SU-DHL-6 (cell line): ENCODE measurements around the gene SETD9.

ENCODE experiments used
- H2AFZ ChIP-seq: fragments of 200-600 bp; sonication (generic); 2 replicates; pipeline ENCODE4 v1.6.1; 2014; ENCODE audit warnings: low read depth, mild to moderate bottlenecking, moderate library complexity, mixed read lengths, antibody characterized with exemption, low read length; ENCODE audit not compliant: severe bottlenecking
- H3F3A ChIP-seq: fragments of 200-600 bp; shearing (Covaris generic); 2 replicates; pipeline ENCODE4 v1.6.0; 2016; ENCODE audit warnings: antibody characterized with exemption, mild to moderate bottlenecking; ENCODE audit not compliant: insufficient read depth
- H3K27ac ChIP-seq: fragments of 200-600 bp; sonication (generic); 2 replicates; pipeline ENCODE4 v1.5.1; 2016; ENCODE audit warnings: low read depth, mild to moderate bottlenecking, low read length, moderate library complexity, mixed read lengths
- H3K27me3 ChIP-seq: fragments of 200-600 bp; sonication (generic), shearing (Covaris generic); 2 replicates; pipeline ENCODE4 v1.6.0; 2014; ENCODE audit warnings: mild to moderate bottlenecking, low read length
- H3K36me3 ChIP-seq: fragments of 200-600 bp; sonication (generic); 2 replicates; pipeline ENCODE4 v1.6.1; 2014; ENCODE audit warnings: mild to moderate bottlenecking, low read length, mixed read lengths
- H3K4me2 ChIP-seq: fragments of 300-600, 200-600 bp; shearing (Covaris generic), sonication (generic); 2 replicates; pipeline ENCODE4 v1.6.0; 2014; ENCODE audit warnings: low read length, low read depth, mild to moderate bottlenecking; ENCODE audit not compliant: poor library complexity, severe bottlenecking
- H3K4me3 ChIP-seq: fragments of 200-600 bp; sonication (generic); 2 replicates; pipeline ENCODE4 v1.5.1; 2014; ENCODE audit warnings: antibody characterized with exemption, low read length, mild to moderate bottlenecking, mixed read lengths; ENCODE audit not compliant: insufficient read depth, poor library complexity, severe bottlenecking
- H3K79me2 ChIP-seq: fragments of 200-600 bp; sonication (generic); 2 replicates; pipeline ENCODE4 v1.6.1; 2014; ENCODE audit warnings: mild to moderate bottlenecking, low read length, moderate library complexity; ENCODE audit not compliant: insufficient read depth
- H3K9ac ChIP-seq: fragments of 200-600 bp; sonication (generic); 2 replicates; pipeline ENCODE4 v1.7.0; 2014; ENCODE audit warnings: mild to moderate bottlenecking, low read length
- H3K9me2 ChIP-seq: fragments of 200-600 bp; sonication (generic); replicated peaks from 2 replicates; pipeline ENCODE4 v1.6.1; 2014; ENCODE audit warnings: low read length; ENCODE audit not compliant: insufficient read depth
- H3K9me3 ChIP-seq: fragments of 200-600 bp; sonication (generic); 2 replicates; pipeline ENCODE4 v1.6.1; 2014; ENCODE audit warnings: low read length, mixed read lengths; ENCODE audit not compliant: insufficient read depth
- H4K20me1 ChIP-seq: fragments of 200-600 bp; sonication (generic); 2 replicates; pipeline ENCODE4 v1.6.1; 2014; ENCODE audit warnings: low read depth, mild to moderate bottlenecking, antibody characterized with exemption, low read length, moderate library complexity, mixed read lengths
- EZH2phosphoT487 ChIP-seq: fragments of 200-600 bp; sonication (generic), shearing (Covaris generic); conservative IDR thresholded peaks from 2 replicates; pipeline ENCODE4 v1.6.1; 2018; ENCODE audit warnings: mild to moderate bottlenecking, antibody characterized with exemption, low read length, moderate library complexity, mixed read lengths
- TF ChIP-seq, protein P1 (sequence below): fragments of 200-600 bp; sonication (generic); IDR thresholded peaks from one replicate; pipeline ENCODE4 v1.5.1; 2017; ENCODE audit warnings: antibody characterized with exemption, mild to moderate bottlenecking, low read length, moderate library complexity; ENCODE audit not compliant: insufficient read depth, poor library complexity, severe bottlenecking

SETD9 gene

GRCh38 chr5:56961746-56962145 is 52.4 kb downstream of the SETD9 start:
- Histone ChIP-seq H3K27ac (no peak overlapping the region), H4K20me1 (no peaks in the 10 kb centered on the region), H3K36me3 (no peaks in the 10 kb centered on the region), H3F3A (no peaks in the 10 kb centered on the region), H3K9me3 (no peaks in the 10 kb centered on the region), H3K79me2 (no peaks in the 10 kb centered on the region), H3K4me2 (no peak overlapping the region), H3K9me2 (no peaks in the 10 kb centered on the region), H3K27me3 (no peaks in the 10 kb centered on the region), H3K9ac (no peak overlapping the region), H2AFZ (no peak overlapping the region), H3K4me3 (no peak overlapping the region)
- TF ChIP-seq, protein P1, sequence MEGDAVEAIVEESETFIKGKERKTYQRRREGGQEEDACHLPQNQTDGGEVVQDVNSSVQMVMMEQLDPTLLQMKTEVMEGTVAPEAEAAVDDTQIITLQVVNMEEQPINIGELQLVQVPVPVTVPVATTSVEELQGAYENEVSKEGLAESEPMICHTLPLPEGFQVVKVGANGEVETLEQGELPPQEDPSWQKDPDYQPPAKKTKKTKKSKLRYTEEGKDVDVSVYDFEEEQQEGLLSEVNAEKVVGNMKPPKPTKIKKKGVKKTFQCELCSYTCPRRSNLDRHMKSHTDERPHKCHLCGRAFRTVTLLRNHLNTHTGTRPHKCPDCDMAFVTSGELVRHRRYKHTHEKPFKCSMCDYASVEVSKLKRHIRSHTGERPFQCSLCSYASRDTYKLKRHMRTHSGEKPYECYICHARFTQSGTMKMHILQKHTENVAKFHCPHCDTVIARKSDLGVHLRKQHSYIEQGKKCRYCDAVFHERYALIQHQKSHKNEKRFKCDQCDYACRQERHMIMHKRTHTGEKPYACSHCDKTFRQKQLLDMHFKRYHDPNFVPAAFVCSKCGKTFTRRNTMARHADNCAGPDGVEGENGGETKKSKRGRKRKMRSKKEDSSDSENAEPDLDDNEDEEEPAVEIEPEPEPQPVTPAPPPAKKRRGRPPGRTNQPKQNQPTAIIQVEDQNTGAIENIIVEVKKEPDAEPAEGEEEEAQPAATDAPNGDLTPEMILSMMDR, result no peak
- no peak for TF ChIP-seq EZH2phosphoT487

GRCh38 chr5:56962286-56962685 is 52.9 kb downstream of the SETD9 start:
- Histone ChIP-seq H3K27me3 (no peaks in the 10 kb centered on the region), H3K4me2 (no peak overlapping the region), H3K9ac (no peak overlapping the region), H4K20me1 (no peaks in the 10 kb centered on the region), H3K27ac (no peak overlapping the region), H3K79me2 (no peaks in the 10 kb centered on the region), H2AFZ (no peak overlapping the region), H3K36me3 (no peaks in the 10 kb centered on the region), H3K9me3 (no peaks in the 10 kb centered on the region), H3F3A (no peaks in the 10 kb centered on the region), H3K9me2 (no peaks in the 10 kb centered on the region), H3K4me3 (no peak overlapping the region)
- no peak for TF ChIP-seq EZH2phosphoT487
- TF ChIP-seq, protein P1, result no peak

- Histone ChIP-seq H3K4me3 (no peak overlapping the region), H3K27ac (no peak overlapping the region), H3K9ac (no peak overlapping the region), H3K36me3 (no peaks in the 10 kb centered on the region), H3K9me2 (no peaks in the 10 kb centered on the region), H3K27me3 (no peaks in the 10 kb centered on the region), H3K4me2 (no peak overlapping the region), H3F3A (no peaks in the 10 kb centered on the region), H2AFZ (no peak overlapping the region), H3K9me3 (no peaks in the 10 kb centered on the region), H3K79me2 (no peaks in the 10 kb centered on the region), H4K20me1 (no peaks in the 10 kb centered on the region)
- TF ChIP-seq EZH2phosphoT487, result no peak
- TF ChIP-seq, protein P1, result no peak
These were observed 53.9 kb downstream of the SETD9 start for GRCh38 chr5:56963246-56963645.

- no peaks in the 10 kb centered on the region for H3K79me2 ChIP-seq
- TF ChIP-seq, protein P1, result no peak
- no peak for TF ChIP-seq EZH2phosphoT487
- no peak overlapping the region for H3K9ac ChIP-seq
- no peaks in the 10 kb centered on the region for H3K9me3 ChIP-seq
- no peaks in the 10 kb centered on the region for H3K9me2 ChIP-seq
- H3K27ac ChIP-seq, result no peak overlapping the region
- H3K4me2 ChIP-seq, result no peak overlapping the region
- H3F3A ChIP-seq, result no peaks in the 10 kb centered on the region
- H3K4me3 ChIP-seq, result no peak overlapping the region
- no peaks in the 10 kb centered on the region for H3K36me3 ChIP-seq
- no peak overlapping the region for H2AFZ ChIP-seq
- no peaks in the 10 kb centered on the region for H4K20me1 ChIP-seq
- H3K27me3 ChIP-seq, result no peaks in the 10 kb centered on the region
These were observed 54.8 kb downstream of the SETD9 start for GRCh38 chr5:56964173-56964572.
